Astrocyte (in vitro differentiated cells and primary cell): Measurements from ENCODE around the gene NKX1-1. TPM values are rescaled to one million over a fixed set of nuclear protein-coding genes. Genes with fewer than 3 reads are reported as not detected.
A peak's percentile ranks its signal among the peaks of the same experiment; 100 is the strongest.
"Not testable (repeated sequence)": the region's sequence is repeated elsewhere in the genome, so short reads cannot be mapped to it uniquely, and the experiment has no call there.

Experiments used
- DNase-seq: peaks from one replicate; pipeline ENCODE4 v3.0.0-alpha.2; 2010; ENCODE audit warnings: low read depth
- FAIRE-seq: peaks from 2 replicates; lab custom pipeline; 2011; peaks lifted over from hg19 to GRCh38; lab: Jason Lieb, UNC
- H2AFZ ChIP-seq: 2 replicates; pipeline ENCODE4 v1.6.0; 2012; ENCODE audit warnings: low read depth, low read length, inconsistent platforms
- H3K27ac ChIP-seq: 2 replicates; pipeline ENCODE4 v1.5.1; 2011; ENCODE audit warnings: low read depth, low read length, inconsistent platforms
- H3K27me3 ChIP-seq: 2 replicates; pipeline ENCODE4 v1.6.0; 2011; ENCODE audit warnings: low read length, inconsistent platforms; ENCODE audit not compliant: insufficient read depth
- H3K36me3 ChIP-seq: 2 replicates; pipeline ENCODE4 v1.5.1; 2011; ENCODE audit warnings: low read length, inconsistent platforms; ENCODE audit not compliant: insufficient read depth
- H3K4me1 ChIP-seq: 2 replicates; pipeline ENCODE4 v1.5.1; 2011; ENCODE audit warnings: low read length, inconsistent platforms; ENCODE audit not compliant: insufficient read depth
- H3K4me2 ChIP-seq: 2 replicates; pipeline ENCODE4 v1.6.0; 2012; ENCODE audit warnings: low read length, inconsistent platforms
- H3K4me3 ChIP-seq: 2 replicates; pipeline ENCODE4 v1.5.1; 2011; ENCODE audit warnings: low read depth, mild to moderate bottlenecking, low read length, inconsistent platforms; ENCODE audit not compliant: insufficient read depth
- H3K79me2 ChIP-seq: 2 replicates; pipeline ENCODE4 v1.6.0; 2012; ENCODE audit warnings: mild to moderate bottlenecking, low read length, inconsistent platforms; ENCODE audit not compliant: insufficient read depth
- H3K9ac ChIP-seq: 2 replicates; pipeline ENCODE4 v1.6.0; 2012; ENCODE audit warnings: mild to moderate bottlenecking, low read length, inconsistent platforms
- H3K9me3 ChIP-seq: 2 replicates; pipeline ENCODE4 v1.5.1; 2012; ENCODE audit warnings: low read depth, mild to moderate bottlenecking, low read length, inconsistent platforms; ENCODE audit not compliant: insufficient read depth
- H4K20me1 ChIP-seq: 2 replicates; pipeline ENCODE4 v1.6.0; 2012; ENCODE audit warnings: low read length, inconsistent platforms; ENCODE audit not compliant: insufficient read depth
- H3K27ac Mint-ChIP-seq: one replicate; pipeline ENCODE4 v1.8.0; 2021; ENCODE audit warnings: mild to moderate bottlenecking, mixed read lengths; ENCODE audit not compliant: unreplicated experiment
- H3K27me3 Mint-ChIP-seq: one replicate; pipeline ENCODE4 v1.8.0; 2021; ENCODE audit warnings: low read depth, mixed read lengths; ENCODE audit not compliant: unreplicated experiment
- H3K36me3 Mint-ChIP-seq: one replicate; pipeline ENCODE4 v1.8.0; 2021; ENCODE audit warnings: low read depth, mixed read lengths; ENCODE audit not compliant: unreplicated experiment
- H3K4me1 Mint-ChIP-seq: one replicate; pipeline ENCODE4 v1.8.0; 2021; ENCODE audit warnings: low read depth, mixed read lengths; ENCODE audit not compliant: unreplicated experiment
- H3K4me3 Mint-ChIP-seq: one replicate; pipeline ENCODE4 v1.8.0; 2021; ENCODE audit warnings: mild to moderate bottlenecking, moderate library complexity, mixed read lengths; ENCODE audit not compliant: unreplicated experiment
- H3K9me3 Mint-ChIP-seq: one replicate; pipeline ENCODE4 v1.8.0; 2021; ENCODE audit warnings: mild to moderate bottlenecking, mixed read lengths; ENCODE audit not compliant: unreplicated experiment
- EZH2 ChIP-seq: IDR thresholded peaks from 2 replicates; pipeline ENCODE4 v1.6.1; 2012; ENCODE audit warnings: mild to moderate bottlenecking, low read length, inconsistent platforms; ENCODE audit not compliant: insufficient read depth
- total RNA-seq: library from RNA; stranded (reverse); gene quantifications from 2 replicates; pipeline ENCODE4 v1.2.1, GENCODE V29; 2021
- TF ChIP-seq, protein P1 (sequence below): IDR thresholded peaks from 2 replicates; pipeline ENCODE4 v1.5.1; 2011; ENCODE audit warnings: low read depth, mild to moderate bottlenecking, inconsistent platforms, low read length, moderate library complexity; ENCODE audit not compliant: insufficient read depth

NKX1-1 gene
- total RNA-seq, 1 donor from 2014 or later, result not detected

DNA sequence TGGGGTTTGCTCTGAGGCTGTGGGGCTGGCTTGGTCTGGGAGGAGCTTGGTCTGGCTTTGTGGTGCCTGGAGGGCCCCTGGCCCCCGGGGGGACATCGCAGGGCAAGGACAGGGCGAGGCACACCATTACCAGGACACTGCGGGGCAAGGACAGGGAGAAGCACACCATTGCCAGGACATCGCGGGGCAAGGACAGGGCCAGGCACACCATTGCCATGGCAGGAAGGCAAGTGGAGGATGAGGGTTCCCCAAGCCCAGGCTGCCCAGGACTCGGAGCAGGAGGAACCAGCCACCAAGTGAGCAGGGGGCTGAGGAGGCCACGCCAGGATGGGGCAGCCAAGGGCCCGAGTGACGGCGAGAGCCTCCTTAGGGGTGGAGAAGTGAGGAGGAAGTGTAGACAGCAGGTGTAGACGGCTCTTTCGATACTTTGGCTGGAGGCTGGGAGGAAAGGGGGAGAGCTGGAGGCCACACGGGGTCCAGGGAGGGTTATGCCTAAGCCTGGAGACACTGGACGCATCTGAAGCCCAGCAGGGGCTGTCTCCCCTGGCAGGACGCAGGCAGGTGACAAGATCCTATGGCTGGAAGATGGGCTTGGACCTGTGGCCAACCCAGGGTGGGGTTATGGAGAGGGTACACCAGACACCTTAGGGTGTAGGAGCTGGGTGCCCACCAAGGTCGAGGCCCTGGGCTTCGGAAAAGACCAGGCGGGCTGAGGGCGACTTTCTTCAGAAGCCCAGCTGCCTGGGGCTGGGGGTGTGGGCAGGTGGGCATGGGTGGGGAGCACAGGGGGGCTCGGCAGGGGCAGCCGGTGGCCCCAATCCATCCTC is 7.3 kb downstream of the NKX1-1 start:
- Histone ChIP-seq H3K4me3 (no peak overlapping the region), H3K27ac (no peak overlapping the region), H3K36me3 (no peaks in the 10 kb centered on the region), H3K9ac (no peak overlapping the region), H4K20me1 (no peaks in the 10 kb centered on the region), H3K9me3 (peaks cover 11% of the 10 kb centered on the region), H3K79me2 (no peaks in the 10 kb centered on the region), H3K4me1 (no peaks in the 10 kb centered on the region), H3K27me3 (peaks cover 16% of the 10 kb centered on the region), H2AFZ (no peak overlapping the region), H3K4me2 (no peak overlapping the region)
- FAIRE-seq, result no peak
- H3K36me3 Mint-ChIP-seq, result peaks cover 5% of the 10 kb centered on the region
- H3K4me1 Mint-ChIP-seq, result no peaks in the 10 kb centered on the region
- TF ChIP-seq, protein P1, sequence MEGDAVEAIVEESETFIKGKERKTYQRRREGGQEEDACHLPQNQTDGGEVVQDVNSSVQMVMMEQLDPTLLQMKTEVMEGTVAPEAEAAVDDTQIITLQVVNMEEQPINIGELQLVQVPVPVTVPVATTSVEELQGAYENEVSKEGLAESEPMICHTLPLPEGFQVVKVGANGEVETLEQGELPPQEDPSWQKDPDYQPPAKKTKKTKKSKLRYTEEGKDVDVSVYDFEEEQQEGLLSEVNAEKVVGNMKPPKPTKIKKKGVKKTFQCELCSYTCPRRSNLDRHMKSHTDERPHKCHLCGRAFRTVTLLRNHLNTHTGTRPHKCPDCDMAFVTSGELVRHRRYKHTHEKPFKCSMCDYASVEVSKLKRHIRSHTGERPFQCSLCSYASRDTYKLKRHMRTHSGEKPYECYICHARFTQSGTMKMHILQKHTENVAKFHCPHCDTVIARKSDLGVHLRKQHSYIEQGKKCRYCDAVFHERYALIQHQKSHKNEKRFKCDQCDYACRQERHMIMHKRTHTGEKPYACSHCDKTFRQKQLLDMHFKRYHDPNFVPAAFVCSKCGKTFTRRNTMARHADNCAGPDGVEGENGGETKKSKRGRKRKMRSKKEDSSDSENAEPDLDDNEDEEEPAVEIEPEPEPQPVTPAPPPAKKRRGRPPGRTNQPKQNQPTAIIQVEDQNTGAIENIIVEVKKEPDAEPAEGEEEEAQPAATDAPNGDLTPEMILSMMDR, result no peak
- TF ChIP-seq EZH2, result no peak
- H3K4me3 Mint-ChIP-seq, result no peak overlapping the region
- DNase-seq, result no peak
- peaks cover 21% of the 10 kb centered on the region for H3K27me3 Mint-ChIP-seq
- no peak overlapping the region for H3K27ac Mint-ChIP-seq
- H3K9me3 Mint-ChIP-seq, result peaks cover 13% of the 10 kb centered on the region

GRCh38 chr4:1396806-1397455 is 9.3 kb downstream of the NKX1-1 start:
- Mint-ChIP-seq H3K9me3 (peaks cover 17% of the 10 kb centered on the region), H3K4me3 (no peak overlapping the region), H3K27ac (no peak overlapping the region), H3K4me1 (no peaks in the 10 kb centered on the region), H3K27me3 (peaks cover 17% of the 10 kb centered on the region), H3K36me3 (peaks cover 5% of the 10 kb centered on the region)
- Histone ChIP-seq H3K4me1 (no peaks in the 10 kb centered on the region), H3K27me3 (peaks cover 7% of the 10 kb centered on the region), H3K4me3 (no peak overlapping the region), H3K79me2 (no peaks in the 10 kb centered on the region), H3K9ac (no peak overlapping the region), H3K36me3 (no peaks in the 10 kb centered on the region), H3K27ac (no peak overlapping the region), H3K4me2 (no peak overlapping the region), H3K9me3 (peaks cover 13% of the 10 kb centered on the region), H4K20me1 (no peaks in the 10 kb centered on the region), H2AFZ (no peak overlapping the region)
- DNase-seq (no peak), FAIRE-seq (no peak)
- TF ChIP-seq EZH2, result no peak

GRCh38 chr4:1395941-1396805 is 10.1 kb downstream of the NKX1-1 start:
- no peak overlapping the region for H3K27ac ChIP-seq
- Mint-ChIP-seq H3K27ac (no peak overlapping the region), H3K27me3 (peaks cover 13% of the 10 kb centered on the region), H3K4me3 (peak overlapping the region; percentile 14), H3K9me3 (peaks cover 17% of the 10 kb centered on the region), H3K36me3 (peaks cover 5% of the 10 kb centered on the region), H3K4me1 (no peaks in the 10 kb centered on the region)
- peaks cover under 1% of the 10 kb centered on the region for H4K20me1 ChIP-seq
- no peaks in the 10 kb centered on the region for H3K79me2 ChIP-seq
- no peaks in the 10 kb centered on the region for H3K4me1 ChIP-seq
- TF ChIP-seq, protein P1, result no peak
- no peak for TF ChIP-seq EZH2
- peaks cover 13% of the 10 kb centered on the region for H3K9me3 ChIP-seq
- no peak for DNase-seq
- H3K4me3 ChIP-seq, result no peak overlapping the region
- no peak overlapping the region for H2AFZ ChIP-seq
- H3K27me3 ChIP-seq, result peaks cover 4% of the 10 kb centered on the region
- H3K9ac ChIP-seq, result no peak overlapping the region
- no peak overlapping the region for H3K4me2 ChIP-seq
- no peaks in the 10 kb centered on the region for H3K36me3 ChIP-seq
- FAIRE-seq, result no peak

DNA sequence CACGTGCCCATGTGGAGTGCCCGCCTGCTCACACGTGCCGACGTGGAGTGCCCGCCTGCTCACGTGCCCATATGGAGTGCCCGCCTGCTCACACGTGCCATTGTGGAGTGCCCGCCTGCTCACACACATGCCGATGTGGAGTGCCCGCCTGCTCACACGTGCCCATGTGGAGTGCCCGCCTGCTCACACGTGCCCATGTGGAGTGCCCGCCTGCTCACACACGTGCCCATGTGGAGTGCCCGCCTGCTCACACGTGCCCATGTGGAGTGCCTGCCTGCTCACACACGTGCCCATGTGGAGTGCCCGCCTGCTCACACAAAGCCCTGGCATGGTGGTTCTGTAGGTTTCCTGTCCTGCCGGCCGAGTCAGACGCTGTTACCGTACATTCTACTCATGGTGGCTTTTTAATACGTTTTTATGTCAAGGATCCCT is 10.8 kb downstream of the NKX1-1 start:
- H3K36me3 Mint-ChIP-seq, H3K27me3 Mint-ChIP-seq, H3K36me3 ChIP-seq, H3K4me2 ChIP-seq, DNase-seq, FAIRE-seq, H3K27ac Mint-ChIP-seq, H3K79me2 ChIP-seq, H3K4me1 ChIP-seq, H3K27ac ChIP-seq, H3K4me1 Mint-ChIP-seq, H3K9ac ChIP-seq, H3K4me3 ChIP-seq, H4K20me1 ChIP-seq, H3K27me3 ChIP-seq, H2AFZ ChIP-seq: not testable (repeated sequence)
- Mint-ChIP-seq H3K9me3 (peaks cover 17% of the 10 kb centered on the region), H3K4me3 (peak overlapping the region; percentile 14)
- peaks cover 13% of the 10 kb centered on the region for H3K9me3 ChIP-seq
